Osteoblast (primary cell): Measurements from ENCODE around the gene ARHGAP15. TPM values are rescaled to one million over a fixed set of nuclear protein-coding genes. Genes with fewer than 3 reads are reported as not detected.

Experiments used
- DNase-seq: peaks from one replicate; pipeline ENCODE4 v3.0.0; 2011; ENCODE audit warnings: low spot score, mixed read lengths; ENCODE audit not compliant: insufficient read length; ENCODE audit errors: missing footprints
- H2AFZ ChIP-seq: 2 replicates; pipeline ENCODE4 v1.6.0; 2011; ENCODE audit warnings: mild to moderate bottlenecking, low read length
- H3K27ac ChIP-seq: 2 replicates; pipeline ENCODE4 v1.5.1; 2011; ENCODE audit warnings: mild to moderate bottlenecking, low read depth, low read length, moderate library complexity
- H3K27me3 ChIP-seq: 2 replicates; pipeline ENCODE4 v1.6.0; 2012; ENCODE audit warnings: mild to moderate bottlenecking, control low read depth, inconsistent platforms, low read length, moderate library complexity; ENCODE audit not compliant: insufficient read depth
- H3K36me3 ChIP-seq: 2 replicates; pipeline ENCODE4 v1.5.1; 2011; ENCODE audit warnings: mild to moderate bottlenecking, low read length, control low read depth, moderate library complexity; ENCODE audit not compliant: insufficient read depth
- H3K4me1 ChIP-seq: 2 replicates; pipeline ENCODE4 v1.5.1; 2011; ENCODE audit warnings: mild to moderate bottlenecking, low read length, control low read depth, moderate library complexity; ENCODE audit not compliant: insufficient read depth
- H3K4me2 ChIP-seq: 2 replicates; pipeline ENCODE4 v1.6.0; 2011; ENCODE audit warnings: mild to moderate bottlenecking, low read length; ENCODE audit not compliant: insufficient read depth
- H3K4me3 ChIP-seq: fragments of 200-600 bp; sonication (generic); 3 replicates; pipeline ENCODE4 v1.5.1; 2012; ENCODE audit warnings: mild to moderate bottlenecking, low read length, inconsistent platforms; ENCODE audit not compliant: insufficient read depth
- H3K79me2 ChIP-seq: 2 replicates; pipeline ENCODE4 v1.6.0; 2012; ENCODE audit warnings: mild to moderate bottlenecking, low read length, control low read depth, inconsistent platforms; ENCODE audit not compliant: insufficient read depth
- H3K9me3 ChIP-seq: 2 replicates; pipeline ENCODE4 v1.5.1; 2011; ENCODE audit warnings: low read depth, low read length, control low read depth
- H4K20me1 ChIP-seq: 2 replicates; pipeline ENCODE4 v1.6.0; 2012; ENCODE audit warnings: mild to moderate bottlenecking, low read length, control low read depth; ENCODE audit not compliant: insufficient read depth
- CTCF ChIP-seq: IDR thresholded peaks from 2 replicates; pipeline ENCODE4 v1.5.1; 2011; ENCODE audit warnings: mild to moderate bottlenecking, low read depth, low read length, moderate library complexity; ENCODE audit errors: extremely low read depth
- total RNA-seq: library from RNA; depleted of rRNA; stranded (reverse); fragments of >200 nt; gene quantifications from 2 replicates; pipeline ENCODE4 v1.2.3, GENCODE V29; 2012

Gene ARHGAP15
- total RNA-seq, 1 donor = 2.2 TPM

GRCh38 chr2:143341478-143341877, 212.3 kb downstream of the ARHGAP15 start:
- Histone ChIP-seq H3K79me2 (no peaks in the 10 kb centered on the region), H3K36me3 (no peaks in the 10 kb centered on the region), H3K4me1 (no peaks in the 10 kb centered on the region), H3K4me2 (no peak overlapping the region), H3K4me3 (no peak overlapping the region), H3K9me3 (no peaks in the 10 kb centered on the region), H3K27ac (no peak overlapping the region), H2AFZ (no peak overlapping the region), H3K27me3 (no peaks in the 10 kb centered on the region), H4K20me1 (no peaks in the 10 kb centered on the region)
- no peak for TF ChIP-seq CTCF
- no peak for DNase-seq

- H3K36me3 ChIP-seq = no peaks in the 10 kb centered on the region
- no peaks in the 10 kb centered on the region for H3K9me3 ChIP-seq
- no peak overlapping the region for H3K4me3 ChIP-seq
- TF ChIP-seq CTCF = no peak
- H3K27ac ChIP-seq = no peak overlapping the region
- H4K20me1 ChIP-seq = no peaks in the 10 kb centered on the region
- H3K4me2 ChIP-seq = no peak overlapping the region
- no peaks in the 10 kb centered on the region for H3K79me2 ChIP-seq
- no peak for DNase-seq
- H2AFZ ChIP-seq = no peak overlapping the region
- no peaks in the 10 kb centered on the region for H3K4me1 ChIP-seq
- H3K27me3 ChIP-seq = no peaks in the 10 kb centered on the region
Observed at GRCh38 chr2:143344780-143345179, 215.6 kb downstream of the ARHGAP15 start.

- no peak overlapping the region for H3K4me3 ChIP-seq
- H3K27me3 ChIP-seq = no peaks in the 10 kb centered on the region
- H2AFZ ChIP-seq = no peak overlapping the region
- no peaks in the 10 kb centered on the region for H4K20me1 ChIP-seq
- TF ChIP-seq CTCF = no peak
- no peaks in the 10 kb centered on the region for H3K4me1 ChIP-seq
- no peak overlapping the region for H3K4me2 ChIP-seq
- H3K36me3 ChIP-seq = no peaks in the 10 kb centered on the region
- no peaks in the 10 kb centered on the region for H3K79me2 ChIP-seq
- no peaks in the 10 kb centered on the region for H3K9me3 ChIP-seq
- DNase-seq = no peak
- no peak overlapping the region for H3K27ac ChIP-seq
Observed at GRCh38 chr2:143345887-143346787, 216.9 kb downstream of the ARHGAP15 start.

- TF ChIP-seq CTCF = no peak
- Histone ChIP-seq H3K4me1 (no peaks in the 10 kb centered on the region), H3K4me3 (no peak overlapping the region), H3K36me3 (no peaks in the 10 kb centered on the region), H3K9me3 (no peaks in the 10 kb centered on the region), H2AFZ (no peak overlapping the region), H3K79me2 (no peaks in the 10 kb centered on the region), H4K20me1 (no peaks in the 10 kb centered on the region), H3K27me3 (no peaks in the 10 kb centered on the region), H3K27ac (no peak overlapping the region), H3K4me2 (no peak overlapping the region)
- no peak for DNase-seq
Observed at GRCh38 chr2:143347271-143347695, 218.1 kb downstream of the ARHGAP15 start.
